Esophagus mucosa (tissue), 1 donor: ENCODE measurements around the gene SLF2. TPM values are rescaled to one million over a fixed set of nuclear protein-coding genes. Genes with fewer than 3 reads are reported as not detected.

ENCODE experiments used
- ATAC-seq: fragments of 200-7000 bp; cut with Tn5 transposase; one replicate; pipeline ENCODE4 v1.9.1; 2020
- total RNA-seq: library from RNA; stranded (reverse); gene quantifications from one replicate; pipeline ENCODE4 v1.2.4, GENCODE V29; 2023
- donor health status: DM: yes; HTN: yes; CAD: no.

SLF2 gene, protein sequence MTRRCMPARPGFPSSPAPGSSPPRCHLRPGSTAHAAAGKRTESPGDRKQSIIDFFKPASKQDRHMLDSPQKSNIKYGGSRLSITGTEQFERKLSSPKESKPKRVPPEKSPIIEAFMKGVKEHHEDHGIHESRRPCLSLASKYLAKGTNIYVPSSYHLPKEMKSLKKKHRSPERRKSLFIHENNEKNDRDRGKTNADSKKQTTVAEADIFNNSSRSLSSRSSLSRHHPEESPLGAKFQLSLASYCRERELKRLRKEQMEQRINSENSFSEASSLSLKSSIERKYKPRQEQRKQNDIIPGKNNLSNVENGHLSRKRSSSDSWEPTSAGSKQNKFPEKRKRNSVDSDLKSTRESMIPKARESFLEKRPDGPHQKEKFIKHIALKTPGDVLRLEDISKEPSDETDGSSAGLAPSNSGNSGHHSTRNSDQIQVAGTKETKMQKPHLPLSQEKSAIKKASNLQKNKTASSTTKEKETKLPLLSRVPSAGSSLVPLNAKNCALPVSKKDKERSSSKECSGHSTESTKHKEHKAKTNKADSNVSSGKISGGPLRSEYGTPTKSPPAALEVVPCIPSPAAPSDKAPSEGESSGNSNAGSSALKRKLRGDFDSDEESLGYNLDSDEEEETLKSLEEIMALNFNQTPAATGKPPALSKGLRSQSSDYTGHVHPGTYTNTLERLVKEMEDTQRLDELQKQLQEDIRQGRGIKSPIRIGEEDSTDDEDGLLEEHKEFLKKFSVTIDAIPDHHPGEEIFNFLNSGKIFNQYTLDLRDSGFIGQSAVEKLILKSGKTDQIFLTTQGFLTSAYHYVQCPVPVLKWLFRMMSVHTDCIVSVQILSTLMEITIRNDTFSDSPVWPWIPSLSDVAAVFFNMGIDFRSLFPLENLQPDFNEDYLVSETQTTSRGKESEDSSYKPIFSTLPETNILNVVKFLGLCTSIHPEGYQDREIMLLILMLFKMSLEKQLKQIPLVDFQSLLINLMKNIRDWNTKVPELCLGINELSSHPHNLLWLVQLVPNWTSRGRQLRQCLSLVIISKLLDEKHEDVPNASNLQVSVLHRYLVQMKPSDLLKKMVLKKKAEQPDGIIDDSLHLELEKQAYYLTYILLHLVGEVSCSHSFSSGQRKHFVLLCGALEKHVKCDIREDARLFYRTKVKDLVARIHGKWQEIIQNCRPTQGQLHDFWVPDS
- 11.5 TPM for total RNA-seq

DNA sequence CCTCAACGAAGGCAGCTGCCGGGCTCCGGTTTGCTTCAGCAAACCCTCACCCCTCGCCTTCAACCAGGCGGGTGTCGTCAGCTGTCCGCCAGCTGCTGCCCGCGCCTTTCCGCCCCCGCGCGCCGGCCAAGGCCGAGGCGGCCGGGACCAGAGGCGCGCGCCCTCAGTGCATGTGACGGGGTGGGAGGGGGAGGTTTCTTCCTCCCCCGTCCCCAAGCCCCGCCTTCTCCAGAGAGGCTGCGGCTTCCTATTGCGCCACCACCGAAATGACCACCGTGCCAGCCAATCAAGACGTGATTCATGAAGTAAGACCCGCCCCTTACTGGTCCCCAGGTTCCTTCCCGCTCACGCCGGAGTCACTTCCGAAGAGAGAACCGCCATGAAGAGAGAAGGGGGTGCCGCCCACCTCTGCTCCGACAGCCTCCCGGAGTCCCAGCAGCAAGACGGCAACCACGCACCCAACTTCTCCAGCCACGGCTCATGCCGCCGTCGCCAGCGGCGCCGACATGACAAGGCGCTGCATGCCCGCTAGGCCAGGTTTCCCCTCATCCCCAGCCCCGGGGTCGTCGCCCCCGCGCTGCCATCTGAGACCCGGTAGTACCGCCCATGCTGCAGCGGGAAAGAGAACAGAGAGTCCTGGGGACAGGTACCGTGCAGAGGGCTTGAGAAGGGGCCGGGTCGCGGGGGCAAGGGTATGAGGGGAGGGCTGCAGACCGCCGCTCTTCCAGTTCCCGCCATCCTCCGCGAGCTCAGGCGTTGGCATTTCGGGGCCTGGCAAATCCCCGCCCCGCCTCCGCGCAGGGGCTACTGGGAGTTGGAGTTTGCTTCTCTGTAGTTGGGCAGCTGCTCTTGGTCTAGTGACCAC is at the start of gene SLF2:
Gene SLF2, plus strand, starts transcription at position 359 of the 865 bp plus-strand sequence. Its CDS starts 148 bp downstream, at position 507.
- peak; percentile 99 for ATAC-seq

GRCh38 chr10:100863433-100863832 is 49.3 kb upstream of the SLF2 start:
- no peak for ATAC-seq

GRCh38 chr10:100864036-100864885 is 48.5 kb upstream of the SLF2 start:
- no peak for ATAC-seq

GRCh38 chr10:100864978-100865377 is 47.8 kb upstream of the SLF2 start:
- no peak for ATAC-seq

DNA sequence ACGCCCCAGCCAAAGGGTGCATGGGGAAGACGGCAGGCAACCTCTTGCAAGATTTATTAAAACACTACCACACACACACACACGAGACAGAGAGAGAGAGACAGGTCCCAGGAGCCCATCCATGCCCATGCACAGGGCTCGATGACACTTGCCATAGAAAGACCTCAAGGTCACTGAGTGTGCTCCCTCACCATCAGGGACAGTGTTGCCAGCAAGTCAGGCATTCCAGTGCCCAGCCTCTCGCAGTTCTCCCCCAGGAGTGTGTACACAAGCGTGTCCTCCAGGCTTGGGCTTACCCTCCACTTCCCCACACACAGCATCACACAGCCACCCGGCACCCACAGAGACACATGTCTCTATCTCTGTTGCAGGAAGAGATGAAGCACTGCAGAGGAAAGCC is 46.8 kb upstream of the SLF2 start:
- no peak for ATAC-seq

DNA sequence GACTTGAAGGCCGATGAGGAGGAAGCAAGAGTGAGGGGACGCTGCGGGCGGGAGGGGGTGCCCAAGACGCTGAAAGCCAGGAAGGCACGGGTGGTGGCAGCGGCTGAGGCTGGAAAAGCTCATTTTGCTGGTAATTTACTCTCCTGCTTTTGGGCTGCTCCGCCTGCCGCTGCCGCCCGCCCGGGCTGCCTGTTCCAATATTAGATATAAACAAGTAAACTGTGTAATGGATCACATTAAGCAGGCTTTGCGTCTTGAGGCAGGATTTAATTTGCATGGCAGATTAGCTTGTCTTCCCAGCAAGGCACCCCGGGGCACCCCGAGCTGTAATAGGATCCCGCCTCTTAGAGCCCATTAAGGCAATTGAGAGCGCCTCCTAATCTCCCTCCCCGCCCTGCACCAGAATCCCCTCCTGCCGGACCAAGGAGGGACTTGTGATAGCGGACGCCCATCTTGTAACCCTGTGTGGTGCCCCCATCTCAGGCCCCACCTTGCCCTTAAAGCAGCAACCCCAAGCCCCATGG is 46.1 kb upstream of the SLF2 start:
- no peak for ATAC-seq

- ATAC-seq: no peak
Measured at GRCh38 chr10:100867261-100867963, 45.4 kb upstream of the SLF2 start.

DNA sequence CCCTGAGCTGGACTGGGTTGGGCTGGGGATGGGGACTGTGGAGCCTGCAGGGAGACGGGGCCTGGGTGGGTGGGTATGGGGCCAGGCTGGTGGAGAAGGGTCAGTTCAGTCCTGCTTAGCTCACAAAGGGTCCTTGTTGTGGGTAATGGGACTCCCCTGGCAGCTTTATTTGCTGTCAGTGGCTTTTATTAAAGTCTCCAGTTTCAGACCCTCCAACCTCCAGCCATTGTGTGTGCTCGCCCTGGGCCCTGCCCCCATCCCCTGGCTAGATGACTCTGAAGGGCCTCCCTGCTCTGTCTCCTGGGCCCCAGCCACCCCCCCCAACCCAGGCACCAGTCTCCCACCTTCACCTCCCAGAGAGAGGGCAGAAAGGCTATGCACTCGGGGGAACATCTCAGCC is 44.4 kb upstream of the SLF2 start:
- ATAC-seq: no peak

DNA sequence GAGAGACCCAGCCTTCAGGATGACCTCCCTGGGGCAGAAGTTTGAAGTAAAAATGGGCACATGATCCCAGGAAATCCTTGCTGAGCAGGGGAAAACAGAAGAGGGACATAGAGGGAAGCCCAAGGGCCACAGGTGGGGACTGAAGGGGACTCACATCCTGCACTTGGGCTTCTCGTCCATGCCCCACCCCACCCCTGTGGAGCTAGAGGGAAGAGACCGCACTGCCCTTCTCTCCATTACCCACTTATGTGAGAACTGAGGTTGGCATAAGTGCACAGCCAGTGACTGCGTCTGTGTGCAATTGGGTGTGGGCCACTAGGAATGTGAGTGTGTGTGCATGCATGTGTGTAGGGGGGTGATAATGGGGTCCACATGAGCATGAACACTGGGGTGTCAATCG is 43.4 kb upstream of the SLF2 start:
- no peak for ATAC-seq

GRCh38 chr10:100872034-100872791 is 40.5 kb upstream of the SLF2 start:
- no peak for ATAC-seq

DNA sequence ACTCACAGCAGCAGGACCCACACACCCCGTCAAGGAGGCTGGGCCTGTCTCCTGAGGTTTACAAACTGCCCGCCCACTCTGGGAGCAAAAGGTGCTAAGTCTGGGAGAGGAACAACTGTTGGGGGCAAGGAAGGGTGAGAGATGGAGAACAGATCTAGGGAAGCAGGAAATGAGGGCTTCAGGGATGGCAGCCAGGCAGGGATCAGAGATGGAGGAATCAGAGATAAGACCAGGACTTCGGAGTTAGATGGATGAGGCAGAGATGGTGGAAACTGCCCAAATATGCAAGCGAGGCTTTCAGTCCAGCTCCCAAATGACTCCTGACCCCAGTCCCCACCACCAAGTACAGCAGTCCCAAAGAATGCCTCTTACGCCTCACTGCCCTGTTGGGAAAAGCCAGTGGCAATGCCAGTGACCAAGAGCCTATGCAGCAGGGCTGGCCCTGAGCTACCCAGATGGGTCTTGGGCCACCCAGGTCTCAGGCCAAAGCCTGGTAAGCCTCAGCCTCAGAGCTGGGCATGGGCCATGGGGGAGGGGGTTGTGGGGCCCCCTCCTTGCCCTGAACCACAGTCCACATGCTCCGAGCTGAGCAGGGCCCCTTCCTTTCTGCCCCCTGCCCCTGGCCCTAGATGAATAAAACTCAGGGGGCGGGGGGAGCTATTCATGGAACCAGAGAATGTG is 39.5 kb upstream of the SLF2 start:
- no peak for ATAC-seq

GRCh38 chr10:100873827-100874326 is 38.9 kb upstream of the SLF2 start:
- ATAC-seq: no peak

GRCh38 chr10:100874702-100875483 is 37.9 kb upstream of the SLF2 start:
- ATAC-seq: no peak

DNA sequence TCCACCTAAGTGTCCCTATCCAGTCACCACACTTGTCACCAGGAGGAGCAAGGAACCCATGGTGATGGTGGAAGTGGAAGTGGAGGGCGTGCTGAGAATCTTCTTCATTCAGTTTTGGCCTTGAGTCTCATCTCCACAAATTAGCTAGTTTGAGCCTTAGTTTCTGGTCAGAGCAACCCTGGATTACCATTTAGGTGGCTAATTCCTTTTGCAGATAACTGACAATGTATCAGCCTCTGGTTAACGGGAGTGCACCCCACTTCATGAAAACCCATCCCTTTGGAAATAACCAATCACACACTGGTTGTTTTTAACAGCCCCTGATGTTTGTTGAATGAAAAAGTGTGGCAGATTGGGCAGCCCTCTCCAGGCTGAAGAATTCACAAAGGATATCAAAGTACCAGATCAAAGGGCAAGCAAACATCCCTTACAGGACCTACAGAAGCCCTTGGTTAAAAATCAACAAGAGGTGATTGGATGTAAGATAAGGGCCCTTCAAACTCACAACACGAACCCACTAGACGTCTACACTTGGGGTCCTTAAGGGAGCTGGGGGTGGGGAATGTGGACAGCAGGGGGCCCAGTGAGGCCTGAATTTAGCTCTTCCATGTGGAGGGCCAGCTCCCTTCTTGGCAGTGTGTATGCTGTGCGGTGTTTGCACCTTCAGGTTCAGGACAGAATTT is 37.1 kb upstream of the SLF2 start:
- ATAC-seq: no peak

- ATAC-seq: no peak
Measured at GRCh38 chr10:100876585-100877460, 35.9 kb upstream of the SLF2 start.

GRCh38 chr10:100877461-100877850 is 35.3 kb upstream of the SLF2 start:
- no peak for ATAC-seq
